Measurements from ENCODE around the gene HMGN4. TPM values are rescaled to one million over a fixed set of nuclear protein-coding genes. Genes with fewer than 3 reads are reported as not detected.
A peak's percentile ranks its signal among the peaks of the same experiment; 100 is the strongest.

Gene HMGN4
- total RNA-seq, 1 donor from 2014 or later: 42.9 TPM

GRCh38 chr6:26554447-26554696 is 16.2 kb downstream of the HMGN4 start:
- Histone ChIP-seq H3K27me3 (ENCODE audit: low read depth) (no peaks in the 10 kb centered on the region), H3K4me3 (peak overlapping the region; percentile 55), H3K4me1 (peaks cover 17% of the 10 kb centered on the region), H3K9me3 (no peaks in the 10 kb centered on the region), H3K36me3 (no peaks in the 10 kb centered on the region), H3K27ac (peak overlapping the region; percentile 51)
- intact Hi-C loops (cut with DNase I): no loop called here
- DNase-seq: no peak
- ATAC-seq: no peak
- TF ChIP-seq CTCF (IDR thresholded peaks at IDR 0.05): no peak

- Histone ChIP-seq H3K9me3 (no peaks in the 10 kb centered on the region), H3K27me3 (ENCODE audit: low read depth) (no peaks in the 10 kb centered on the region), H3K4me1 (peaks cover 15% of the 10 kb centered on the region), H3K36me3 (no peaks in the 10 kb centered on the region), H3K27ac (peak overlapping the region; percentile 51), H3K4me3 (peak overlapping the region; percentile 55)
- intact Hi-C loops (cut with DNase I): no loop called here
- TF ChIP-seq CTCF (IDR thresholded peaks at IDR 0.05): no peak
- DNase-seq (no peak), ATAC-seq (peak in 1 of 2 donors; percentile 37)
Observed at GRCh38 chr6:26554697-26555504, 16.7 kb downstream of the HMGN4 start.

GRCh38 chr6:26555505-26556262 is 17.5 kb downstream of the HMGN4 start:
- intact Hi-C loops (cut with DNase I): no loop called here
- DNase-seq (no peak), ATAC-seq (no peak)
- Histone ChIP-seq H3K27ac (no peak overlapping the region), H3K9me3 (no peaks in the 10 kb centered on the region), H3K4me3 (peak overlapping the region; percentile 55), H3K36me3 (no peaks in the 10 kb centered on the region), H3K27me3 (ENCODE audit: low read depth) (no peaks in the 10 kb centered on the region), H3K4me1 (peaks cover 7% of the 10 kb centered on the region)
- TF ChIP-seq CTCF (IDR thresholded peaks at IDR 0.05): no peak

- H3K4me1 ChIP-seq: peaks cover 5% of the 10 kb centered on the region
- no peaks in the 10 kb centered on the region for H3K27me3 ChIP-seq (ENCODE audit: low read depth)
- TF ChIP-seq CTCF (IDR thresholded peaks at IDR 0.05): no peak
- ATAC-seq (no peak), DNase-seq (no peak)
- no peak overlapping the region for H3K27ac ChIP-seq
- no peaks in the 10 kb centered on the region for H3K36me3 ChIP-seq
- no peak overlapping the region for H3K4me3 ChIP-seq
- intact Hi-C loops (cut with DNase I): no loop called here
- H3K9me3 ChIP-seq: no peaks in the 10 kb centered on the region
Observed at GRCh38 chr6:26556263-26557070, 18.3 kb downstream of the HMGN4 start.

- intact Hi-C loops (cut with DNase I): no loop called here
- no peak overlapping the region for H3K27ac ChIP-seq
- no peak for ATAC-seq
- H3K4me3 ChIP-seq: no peak overlapping the region
- H3K36me3 ChIP-seq: no peaks in the 10 kb centered on the region
- TF ChIP-seq CTCF (IDR thresholded peaks at IDR 0.05): no peak
- H3K27me3 ChIP-seq (ENCODE audit: low read depth): no peaks in the 10 kb centered on the region
- no peaks in the 10 kb centered on the region for H3K9me3 ChIP-seq
- H3K4me1 ChIP-seq: no peaks in the 10 kb centered on the region
- DNase-seq: no peak
Observed at GRCh38 chr6:26561533-26562466, 23.6 kb downstream of the HMGN4 start.

Data from lower lobe of right lung (tissue), 2 donors.